Urinary bladder (tissue), 4 donors: Measurements from ENCODE around the gene SEPTIN3. TPM values are rescaled to one million over a fixed set of nuclear protein-coding genes. Genes with fewer than 3 reads are reported as not detected.

ENCODE experiments used
- DNase-seq: peaks from one replicate; pipeline ENCODE4 v3.0.0-alpha.2; 2015; ENCODE audit errors: extremely low spot score
- H3K27ac ChIP-seq: one replicate; pipeline ENCODE4 v1.5.1; 2013; ENCODE audit warnings: low read depth, mild to moderate bottlenecking, moderate library complexity
- H3K36me3 ChIP-seq: one replicate; pipeline ENCODE4 v1.6.1; 2013; ENCODE audit warnings: mild to moderate bottlenecking, moderate library complexity; ENCODE audit not compliant: insufficient read depth
- H3K4me1 ChIP-seq: one replicate; pipeline ENCODE4 v1.6.1; 2013; ENCODE audit warnings: mild to moderate bottlenecking, moderate library complexity; ENCODE audit not compliant: insufficient read depth
- H3K4me3 ChIP-seq: one replicate; pipeline ENCODE4 v1.5.1; 2013; ENCODE audit warnings: low read depth, low read length
- WGBS: extraction: QIAGEN DNeasy Blood & Tissue Kit; methylation state at CpG from one replicate; pipeline ENCODE4 v1.1.7; 2013; 5-methylcytosine and 5-hydroxymethylcytosine counted together
- polyA plus RNA-seq: library from polyadenylated mRNA; stranded (reverse); fragments of 200-250 nt; gene quantifications from one replicate; pipeline ENCODE4 v1.2.3, GENCODE V29; 2013
- total RNA-seq: library from RNA; depleted of rRNA; stranded (reverse); fragments of >200 nt; gene quantifications from one replicate; pipeline ENCODE4 v1.2.3, GENCODE V29; 2014
- donor health status: healthy with polysubstance abuse.
- donor health status: healthy.

Gene SEPTIN3
- total and polyA plus RNA-seq, 2 donors = 0.49 to 1.7 TPM

- 51% methylated on average over 16 of the region's 16 CpGs for WGBS
- DNase-seq = peak; percentile 61
- H3K4me3 ChIP-seq = no peak within 1 kb of the TSS
- no peaks in the 10 kb centered on the region for H3K4me1 ChIP-seq
- H3K27ac ChIP-seq = no peak within 1 kb of the TSS
- no peaks in the 10 kb centered on the region for H3K36me3 ChIP-seq
Measured at GRCh38 chr22:41951898-41952474, 17.3 kb upstream of the SEPTIN3 start, which contains the start of gene SMIM45. Gene SMIM45 (plus strand): TSS chr22:41952150.

- no peaks in the 10 kb centered on the region for H3K4me1 ChIP-seq
- H3K27ac ChIP-seq = no peak overlapping the region
- no peaks in the 10 kb centered on the region for H3K36me3 ChIP-seq
- no peak for DNase-seq
- 89% methylated on average over 2 of the region's 2 CpGs for WGBS
- H3K4me3 ChIP-seq = no peak overlapping the region
Measured at GRCh38 chr22:41952713-41953112, 16.5 kb upstream of the SEPTIN3 start.

GRCh38 chr22:41957941-41958556 is 11.2 kb upstream of the SEPTIN3 start:
- Histone ChIP-seq H3K4me3 (no peak overlapping the region), H3K4me1 (no peaks in the 10 kb centered on the region), H3K27ac (no peak overlapping the region), H3K36me3 (no peaks in the 10 kb centered on the region)
- no peak for DNase-seq
- WGBS = 48% methylated on average over 23 of the region's 23 CpGs

- 63% methylated on average over 9 of the region's 9 CpGs for WGBS
- Histone ChIP-seq H3K4me3 (no peak overlapping the region), H3K36me3 (no peaks in the 10 kb centered on the region), H3K27ac (no peak overlapping the region), H3K4me1 (no peaks in the 10 kb centered on the region)
- DNase-seq = no peak
Measured at GRCh38 chr22:41963453-41964111, 5.7 kb upstream of the SEPTIN3 start.

GRCh38 chr22:41964112-41964491 is 5.1 kb upstream of the SEPTIN3 start:
- DNase-seq = no peak
- Histone ChIP-seq H3K27ac (no peak overlapping the region), H3K4me3 (no peak overlapping the region), H3K36me3 (no peaks in the 10 kb centered on the region), H3K4me1 (no peaks in the 10 kb centered on the region)
- 69% methylated on average over 5 of the region's 5 CpGs for WGBS

- Histone ChIP-seq H3K36me3 (no peaks in the 10 kb centered on the region), H3K27ac (no peak overlapping the region), H3K4me3 (no peak overlapping the region), H3K4me1 (no peaks in the 10 kb centered on the region)
- no peak for DNase-seq
- WGBS = 98% methylated on average over 2 of the region's 2 CpGs
Measured at GRCh38 chr22:41966225-41966606, 3.0 kb upstream of the SEPTIN3 start.

GRCh38 chr22:41966607-41967240 is 2.5 kb upstream of the SEPTIN3 start:
- Histone ChIP-seq H3K36me3 (no peaks in the 10 kb centered on the region), H3K4me3 (no peak overlapping the region), H3K27ac (no peak overlapping the region), H3K4me1 (no peaks in the 10 kb centered on the region)
- DNase-seq = no peak
- 34% methylated on average over 8 of the region's 8 CpGs for whole genome bisulfite sequencing

- no peak for DNase-seq
- no peaks in the 10 kb centered on the region for H3K4me1 ChIP-seq
- no peak overlapping the region for H3K27ac ChIP-seq
- 37% methylated on average over 9 of the region's 9 CpGs for WGBS
- no peak overlapping the region for H3K4me3 ChIP-seq
- H3K36me3 ChIP-seq = no peaks in the 10 kb centered on the region
Measured at GRCh38 chr22:41968601-41969000, 642 bp upstream of the SEPTIN3 start.

- 92% methylated on average over 2 of the region's 2 CpGs for WGBS
- Histone ChIP-seq H3K4me1 (no peaks in the 10 kb centered on the region), H3K27ac (no peak overlapping the region), H3K36me3 (no peaks in the 10 kb centered on the region), H3K4me3 (no peak overlapping the region)
- no peak for DNase-seq
Measured at GRCh38 chr22:41970601-41971000, 1.4 kb downstream of the SEPTIN3 start.

GRCh38 chr22:41971431-41971830 is 2.2 kb downstream of the SEPTIN3 start:
- no peak overlapping the region for H3K4me3 ChIP-seq

GRCh38 chr22:41974691-41975290 is 5.5 kb downstream of the SEPTIN3 start:
- 66% methylated on average over 10 of the region's 10 CpGs for WGBS
- H3K4me1 ChIP-seq = peaks cover 1% of the 10 kb centered on the region
- no peak overlapping the region for H3K27ac ChIP-seq
- no peaks in the 10 kb centered on the region for H3K36me3 ChIP-seq
- no peak for DNase-seq
- H3K4me3 ChIP-seq = no peak overlapping the region

More at GRCh38 chr22:41971431-41971830, 2.2 kb downstream of the SEPTIN3 start:
- no peak for DNase-seq
- H3K27ac ChIP-seq = no peak overlapping the region
- no peaks in the 10 kb centered on the region for H3K4me1 ChIP-seq
- 84% methylated on average over 11 of the region's 11 CpGs for WGBS
- no peaks in the 10 kb centered on the region for H3K36me3 ChIP-seq

- H3K4me3 ChIP-seq = no peak overlapping the region
- 63% methylated on average over 12 of the region's 12 CpGs for WGBS
- H3K27ac ChIP-seq = no peak overlapping the region
- peaks cover 1% of the 10 kb centered on the region for H3K4me1 ChIP-seq
- DNase-seq = no peak
- H3K36me3 ChIP-seq = no peaks in the 10 kb centered on the region
Measured at GRCh38 chr22:41975299-41976069, 6.2 kb downstream of the SEPTIN3 start.
